B cell (primary cell): ENCODE data around the gene MYL6. TPM values are rescaled to one million over a fixed set of nuclear protein-coding genes. Genes with fewer than 3 reads are reported as not detected.
A peak's percentile ranks its signal among the peaks of the same experiment; 100 is the strongest.

Source experiments
- ATAC-seq: fragments of 200-7000 bp; cut with Tn5 transposase; one replicate; pipeline ENCODE4 v1.10.0; 2021; ENCODE audit warnings: low read depth, mild to moderate bottlenecking, moderate number of reproducible peaks, moderate library complexity
- CTCF ChIA-PET: fragments of 350-600 bp; sonication (Branson Sonifier 250); formaldehyde crosslinking; loops from one replicate; lab custom pipeline; 2021; ENCODE audit warnings: antibody characterized with exemption, inconsistent platforms; lab: Charles Lee
- POLR2A ChIA-PET: fragments of 350-600 bp; sonication (Branson Sonifier 250); formaldehyde crosslinking; loops from one replicate; lab custom pipeline; 2021; ENCODE audit warnings: antibody characterized with exemption; lab: Charles Lee
- DNase-seq: peaks from one replicate; pipeline ENCODE4 v3.0.0; 2013
- H2AFZ ChIP-seq: 2 replicates; pipeline ENCODE4 v1.6.1; 2012; ENCODE audit warnings: mild to moderate bottlenecking, low read depth, low read length; ENCODE audit not compliant: insufficient read depth, poor library complexity, severe bottlenecking
- H3K27ac ChIP-seq, 2 donors: 1 replicate in 1 of 2; 2 replicates in 1 of 2; pipeline ENCODE4 v1.5.1; 2012 to 2013; ENCODE audit warnings: low read length in 2 of 2, mild to moderate bottlenecking in 2 of 2, moderate library complexity in 1 of 2
- H3K27me3 ChIP-seq, 4 experiments: fragments of 200-600 bp in 1 of 4; sonication (generic) in 1 of 4; replicated peaks in 1 of 4; 1 replicate in 2 of 4; 2 replicates in 2 of 4; pipeline versions ENCODE4 v1.6.1 to v1.7.0; 2013 to 2016; ENCODE audit warnings: low read length in 3 of 4, mild to moderate bottlenecking in 2 of 4, mixed read lengths in 1 of 4, moderate library complexity in 1 of 4; ENCODE audit not compliant: insufficient read depth in 4 of 4, control insufficient read depth in 3 of 4; ENCODE audit errors: control extremely low read depth in 1 of 4
- H3K36me3 ChIP-seq, 2 experiments: replicated peaks in 1 of 2; 1 replicate in 1 of 2; 2 replicates in 1 of 2; pipeline versions ENCODE4 v1.6.1 to v1.7.1; 2013; ENCODE audit warnings: low read length in 1 of 2; ENCODE audit not compliant: insufficient read depth in 2 of 2, control insufficient read depth in 1 of 2; ENCODE audit errors: control extremely low read depth in 1 of 2, extremely low read depth in 1 of 2
- H3K4me1 ChIP-seq, 2 donors: fragments of 200-600 bp in 1 of 2; sonication (generic) in 1 of 2; 1 replicate in 1 of 2; 2 replicates in 1 of 2; pipeline versions ENCODE4 v1.5.1 to v1.6.1; 2013 to 2017; ENCODE audit warnings: low read length in 2 of 2; ENCODE audit not compliant: control insufficient read depth in 2 of 2, insufficient read depth in 2 of 2
- H3K4me2 ChIP-seq: replicated peaks from 2 replicates; pipeline ENCODE3; 2012; ENCODE audit warnings: mild to moderate bottlenecking, low read depth, low read length; ENCODE audit not compliant: poor library complexity, severe bottlenecking
- H3K4me3 ChIP-seq, 5 experiments: fragments of 200-600 bp in 1 of 5; sonication (generic) in 1 of 5; 1 replicate in 3 of 5; 2 replicates in 2 of 5; pipeline versions ENCODE4 v1.5.1 to v1.7.0; 2011 to 2016; ENCODE audit warnings: low read length in 4 of 5, mild to moderate bottlenecking in 4 of 5, low read depth in 2 of 5, control low read depth in 1 of 5, moderate library complexity in 1 of 5; ENCODE audit not compliant: insufficient read depth in 1 of 5; ENCODE audit errors: control extremely low read depth in 1 of 5, extremely low read depth in 1 of 5
- H3K79me2 ChIP-seq: fragments of 200-600 bp; sonication (generic); one replicate; pipeline ENCODE4 v1.6.0; 2016; ENCODE audit warnings: low read length; ENCODE audit not compliant: control insufficient read depth, insufficient read depth
- H3K9ac ChIP-seq: fragments of 200-600 bp; sonication (generic); 2 replicates; pipeline ENCODE4 v1.6.1; 2017; ENCODE audit warnings: mild to moderate bottlenecking, low read length, moderate library complexity
- H3K9me3 ChIP-seq, 3 donors: one replicate each; pipeline versions ENCODE4 v1.6.1 to v1.7.1; 2013; ENCODE audit warnings: low read length in 2 of 3; ENCODE audit not compliant: control insufficient read depth in 2 of 3, insufficient read depth in 1 of 3; ENCODE audit errors: control extremely low read depth in 1 of 3
- H4K20me1 ChIP-seq: 2 replicates; pipeline ENCODE4 v1.6.0; 2012; ENCODE audit warnings: mild to moderate bottlenecking, low read length; ENCODE audit not compliant: insufficient read depth, control insufficient read depth, poor library complexity, severe bottlenecking
- H3K27ac Mint-ChIP-seq: one replicate; pipeline ENCODE4 v1.8.0; 2021; ENCODE audit warnings: mixed read lengths
- H3K27me3 Mint-ChIP-seq: one replicate; pipeline ENCODE4 v1.8.0; 2021; ENCODE audit warnings: mixed read lengths
- H3K4me1 Mint-ChIP-seq: one replicate; pipeline ENCODE4 v1.8.0; 2021; ENCODE audit warnings: mixed read lengths
- H3K4me3 Mint-ChIP-seq: one replicate; pipeline ENCODE4 v1.8.0; 2021; ENCODE audit warnings: mixed read lengths
- H3K9me3 Mint-ChIP-seq: one replicate; pipeline ENCODE4 v1.8.0; 2022; ENCODE audit warnings: mixed read lengths; ENCODE audit not compliant: insufficient read depth
- EZH2 ChIP-seq: IDR thresholded peaks from 2 replicates; pipeline ENCODE4 v1.6.1; 2012; ENCODE audit warnings: borderline replicate concordance, low read depth, mild to moderate bottlenecking, moderate library complexity, low read length; ENCODE audit not compliant: insufficient read depth, poor library complexity, severe bottlenecking
- WGBS: methylation state at CpG from one replicate; pipeline ENCODE4 v1.1.5; 2013; ENCODE audit warnings: missing lambda C conversion rate; ENCODE audit not compliant: insufficient coverage; 5-methylcytosine and 5-hydroxymethylcytosine counted together
- intact Hi-C: fragments of 100-400 bp; cut with micrococcal nuclease; formaldehyde crosslinking; loops from one replicate; pipeline ENCODE4 v1.10.0; 2022
- polyA plus RNA-seq: library from polyadenylated mRNA; depleted of rRNA; stranded (reverse); fragments of >200 nt; gene quantifications from 2 replicates; pipeline ENCODE4 v1.2.3, GENCODE V29; 2012
- total RNA-seq, 2 donors: library from RNA; stranded (reverse); fragments of 120-200 nt in 1 of 2; gene quantifications; 1 replicate in 1 of 2; 2 replicates in 1 of 2; pipeline versions ENCODE4 v1.2.3 to v1.2.4, GENCODE V29; 2013 to 2022
- TF ChIP-seq, protein P1 (sequence below): fragments of 200-600 bp; IDR thresholded peaks from one replicate; pipeline ENCODE4 v1.8.0; 2022; ENCODE audit warnings: antibody characterized with exemption, mild to moderate bottlenecking

MYL6 gene
- total and polyA plus RNA-seq, 2 donors (not counting 1 experiment from before 2014, with no cell fraction given), result 675 to 711 TPM

DNA sequence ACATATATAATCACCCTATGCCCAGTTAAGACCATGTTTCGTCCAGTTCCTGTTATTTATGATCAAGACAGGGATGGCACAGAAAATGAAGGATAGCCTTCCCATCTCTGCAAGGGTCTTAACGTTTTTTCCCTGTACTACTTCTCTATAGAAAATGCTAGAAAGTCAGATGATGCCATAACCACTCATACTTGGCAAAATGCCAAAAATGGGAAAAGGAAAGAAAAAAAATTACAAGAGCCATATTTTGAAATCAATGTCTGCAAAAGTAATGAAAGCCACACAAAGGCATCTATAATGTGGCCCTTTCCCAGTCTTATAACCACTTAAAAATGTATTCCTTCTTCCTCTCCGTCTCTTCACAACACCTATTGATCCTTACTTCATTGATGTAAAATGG, 7.6 kb upstream of the MYL6 start:
- Mint-ChIP-seq H3K9me3 (no peaks in the 10 kb centered on the region), H3K27me3 (no peaks in the 10 kb centered on the region), H3K27ac (peak overlapping the region; percentile 98), H3K4me1 (peaks cover 31% of the 10 kb centered on the region), H3K4me3 (peak overlapping the region; percentile 58)
- ATAC-seq (no peak), DNase-seq (no peak)
- Histone ChIP-seq H3K4me1 (peaks cover 15 to 20% of the 10 kb centered on the region in 2 donors), H4K20me1 (no peaks in the 10 kb centered on the region), H3K4me3 (no peak overlapping the region), H3K27me3 (no peaks in the 10 kb centered on the region), H3K9me3 (no peaks in the 10 kb centered on the region), H2AFZ (no peak overlapping the region), H3K79me2 (peaks cover 41% of the 10 kb centered on the region), H3K4me2 (no peak overlapping the region), H3K9ac (no peak overlapping the region), H3K27ac (no peak overlapping the region), H3K36me3 (peaks cover 0 to 3% of the 10 kb centered on the region in 2 experiments)
- TF ChIP-seq, protein P1, sequence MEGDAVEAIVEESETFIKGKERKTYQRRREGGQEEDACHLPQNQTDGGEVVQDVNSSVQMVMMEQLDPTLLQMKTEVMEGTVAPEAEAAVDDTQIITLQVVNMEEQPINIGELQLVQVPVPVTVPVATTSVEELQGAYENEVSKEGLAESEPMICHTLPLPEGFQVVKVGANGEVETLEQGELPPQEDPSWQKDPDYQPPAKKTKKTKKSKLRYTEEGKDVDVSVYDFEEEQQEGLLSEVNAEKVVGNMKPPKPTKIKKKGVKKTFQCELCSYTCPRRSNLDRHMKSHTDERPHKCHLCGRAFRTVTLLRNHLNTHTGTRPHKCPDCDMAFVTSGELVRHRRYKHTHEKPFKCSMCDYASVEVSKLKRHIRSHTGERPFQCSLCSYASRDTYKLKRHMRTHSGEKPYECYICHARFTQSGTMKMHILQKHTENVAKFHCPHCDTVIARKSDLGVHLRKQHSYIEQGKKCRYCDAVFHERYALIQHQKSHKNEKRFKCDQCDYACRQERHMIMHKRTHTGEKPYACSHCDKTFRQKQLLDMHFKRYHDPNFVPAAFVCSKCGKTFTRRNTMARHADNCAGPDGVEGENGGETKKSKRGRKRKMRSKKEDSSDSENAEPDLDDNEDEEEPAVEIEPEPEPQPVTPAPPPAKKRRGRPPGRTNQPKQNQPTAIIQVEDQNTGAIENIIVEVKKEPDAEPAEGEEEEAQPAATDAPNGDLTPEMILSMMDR, result no peak
- no peak for TF ChIP-seq EZH2
- intact Hi-C loops, result loop anchor here (10.0 kb wide), 1 partner anchor 924 kb away; the partner anchor contains the start of gene NEMP1
- no CpG with 5 or more reads among the region's 3 CpGs for WGBS
- ChIA-PET POLR2A (interaction anchor here (1.1 to 2.1 kb wide), 2 partner anchors 13 to 22 kb away, joined by 3 to 28 read pairs; partner anchors contain the start of gene ESYT1), CTCF (interaction anchor here (1.5 to 1.6 kb wide), 2 partner anchors 24 to 39 kb away, joined by 5 to 8 read pairs; partner anchors contain the start of gene SMARCC2)

DNA sequence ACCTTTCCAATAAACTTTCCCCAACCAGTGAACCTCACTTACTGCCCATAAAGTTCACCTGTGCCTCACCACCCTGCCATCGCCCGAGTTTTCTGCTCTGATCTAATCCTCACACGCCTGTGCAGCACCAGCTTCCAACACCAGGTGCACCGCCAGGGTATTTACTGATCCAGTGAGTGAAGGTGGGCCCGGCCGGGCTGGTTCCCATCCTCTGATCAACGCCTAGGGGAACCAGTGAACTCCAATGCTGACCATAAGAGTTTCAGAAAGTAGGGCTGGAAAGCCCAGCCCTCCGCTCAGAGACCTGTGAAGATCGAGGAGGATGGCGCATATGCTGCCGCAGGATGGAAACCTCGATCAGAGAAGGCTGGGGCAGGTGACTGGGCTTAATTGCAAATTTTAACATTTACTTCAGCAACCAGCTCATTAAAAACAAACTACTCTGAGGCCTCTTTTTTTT, 6.5 kb upstream of the MYL6 start:
- peaks cover 33% of the 10 kb centered on the region for H3K4me1 Mint-ChIP-seq
- H3K27me3 Mint-ChIP-seq, result no peaks in the 10 kb centered on the region
- 7% methylated on average over 12 of the region's 12 CpGs for WGBS
- POLR2A ChIA-PET, result interaction anchor here (0.5 to 2.1 kb wide), 11 partner anchors 12 to 411 kb away, joined by 3 to 28 read pairs (median 3); partner anchors contain the start of genes COQ10A, ESYT1, IL23A and PA2G4
- Histone ChIP-seq H3K4me2 (peak overlapping the region; percentile 89), H3K9ac (peak overlapping the region; percentile 88), H3K79me2 (peaks cover 52% of the 10 kb centered on the region), H3K36me3 (peaks cover 0 to 3% of the 10 kb centered on the region in 2 experiments), H3K4me3 (peak overlapping the region; percentile 54 to 89 (median 81)), H3K4me1 (peaks cover 15 to 22% of the 10 kb centered on the region in 2 donors), H3K27me3 (no peaks in the 10 kb centered on the region), H3K27ac (peak overlapping the region; percentile 74 to 88), H4K20me1 (no peaks in the 10 kb centered on the region), H3K9me3 (no peaks in the 10 kb centered on the region), H2AFZ (peak overlapping the region; percentile 94)
- intact Hi-C loops, result loop anchor here (1.0 to 10.0 kb wide), 3 partner anchors 25 to 923 kb away; partner anchors contain the start of genes NEMP1 and PA2G4
- no peak for TF ChIP-seq EZH2
- TF ChIP-seq, protein P1, result peak; percentile 74
- ATAC-seq (peak; percentile 53), DNase-seq (peak; percentile 69)
- H3K9me3 Mint-ChIP-seq, result no peaks in the 10 kb centered on the region
- CTCF ChIA-PET, result interaction anchor here (0.9 to 1.4 kb wide), 5 partner anchors 22 to 37 kb away, joined by 5 to 11 read pairs (median 9); partner anchors contain the start of genes ESYT1, SMARCC2 and ZC3H10
- H3K27ac Mint-ChIP-seq, result peak overlapping the region; percentile 98
- peak overlapping the region; percentile 94 for H3K4me3 Mint-ChIP-seq
